Ovary (tissue), 3 donors: ENCODE measurements around the gene MED15.
"Not testable (repeated sequence)": the region's sequence is repeated elsewhere in the genome, so short reads cannot be mapped to it uniquely, and the experiment has no call there.

Experiments
- EP300 ChIP-seq: sonication (generic); formaldehyde crosslinking; IDR thresholded peaks from one replicate; pipeline ENCODE4 v1.6.1; 2017; ENCODE audit warnings: antibody characterized with exemption
- POLR2A ChIP-seq: fragments of 450-650 bp; IDR thresholded peaks from one replicate; pipeline ENCODE4 v1.6.1; 2017; ENCODE audit warnings: antibody characterized with exemption, mild to moderate bottlenecking, moderate library complexity
- TF ChIP-seq, protein P1 (sequence below), 3 donors: fragments of 450-650 bp in 2 of 3; fragments of 200-600 bp in 1 of 3; IDR thresholded peaks; one replicate each; pipeline versions ENCODE4 v1.5.1 to v1.8.0; 2016 to 2022; ENCODE audit warnings: antibody characterized with exemption in 3 of 3, mild to moderate bottlenecking in 1 of 3
- donor health status: DM: no; HTN: no; CAD: no.

DNA sequence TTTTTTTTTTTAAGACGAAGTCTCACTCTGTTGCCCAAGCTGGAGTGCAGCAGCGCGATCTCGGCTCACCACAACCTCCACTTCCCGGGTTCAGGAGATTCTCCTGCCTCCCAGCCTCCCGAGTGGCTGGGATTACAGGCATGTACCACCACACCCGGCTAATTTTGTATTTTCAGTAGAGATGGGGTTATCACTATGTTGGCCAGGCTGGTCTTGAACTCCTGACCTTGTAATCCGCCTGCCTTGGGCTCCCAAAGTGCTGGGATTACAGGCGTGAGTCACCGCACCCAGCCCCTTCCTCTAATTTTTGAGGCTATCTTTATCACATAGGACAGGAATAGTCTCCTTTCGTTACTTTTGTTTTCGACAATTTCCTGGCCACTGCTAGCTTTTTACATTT lies 31.8 kb upstream of the MED15 start:
- TF ChIP-seq, protein P1, sequence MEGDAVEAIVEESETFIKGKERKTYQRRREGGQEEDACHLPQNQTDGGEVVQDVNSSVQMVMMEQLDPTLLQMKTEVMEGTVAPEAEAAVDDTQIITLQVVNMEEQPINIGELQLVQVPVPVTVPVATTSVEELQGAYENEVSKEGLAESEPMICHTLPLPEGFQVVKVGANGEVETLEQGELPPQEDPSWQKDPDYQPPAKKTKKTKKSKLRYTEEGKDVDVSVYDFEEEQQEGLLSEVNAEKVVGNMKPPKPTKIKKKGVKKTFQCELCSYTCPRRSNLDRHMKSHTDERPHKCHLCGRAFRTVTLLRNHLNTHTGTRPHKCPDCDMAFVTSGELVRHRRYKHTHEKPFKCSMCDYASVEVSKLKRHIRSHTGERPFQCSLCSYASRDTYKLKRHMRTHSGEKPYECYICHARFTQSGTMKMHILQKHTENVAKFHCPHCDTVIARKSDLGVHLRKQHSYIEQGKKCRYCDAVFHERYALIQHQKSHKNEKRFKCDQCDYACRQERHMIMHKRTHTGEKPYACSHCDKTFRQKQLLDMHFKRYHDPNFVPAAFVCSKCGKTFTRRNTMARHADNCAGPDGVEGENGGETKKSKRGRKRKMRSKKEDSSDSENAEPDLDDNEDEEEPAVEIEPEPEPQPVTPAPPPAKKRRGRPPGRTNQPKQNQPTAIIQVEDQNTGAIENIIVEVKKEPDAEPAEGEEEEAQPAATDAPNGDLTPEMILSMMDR (IDR thresholded peaks at IDR 0.05): not testable (repeated sequence)
- TF ChIP-seq POLR2A, EP300: not testable (repeated sequence)
